ENCODE measurements around the gene CXCL17.

GRCh38 chr19:42380155-42380554 is 62.6 kb downstream of the CXCL17 start:
- TF ChIP-seq CTCF (IDR thresholded peaks at IDR 0.05) = no peak
- TF ChIP-seq POLR2A (IDR thresholded peaks at IDR 0.05) = no peak
